GM18873 (cell line): Measurements from ENCODE around the gene GLRX3.
"Not testable (repeated sequence)": the region's sequence is repeated elsewhere in the genome, so short reads cannot be mapped to it uniquely, and the experiment has no call there.

Experiments used
- ATAC-seq: cut with Tn5 transposase; IDR thresholded peaks from one replicate; pipeline ENCODE4 v1.9.1; 2021; ENCODE audit warnings: mild to moderate bottlenecking, moderate library complexity, moderate number of reproducible peaks; ENCODE audit not compliant: unreplicated experiment, low FRiP score

GLRX3 gene

GRCh38 chr10:130185591-130185990 lies 49.4 kb downstream of the GLRX3 start:
- ATAC-seq = no peak

- ATAC-seq = no peak
Observed at GRCh38 chr10:130188195-130189175, 52.3 kb downstream of the GLRX3 start.

DNA sequence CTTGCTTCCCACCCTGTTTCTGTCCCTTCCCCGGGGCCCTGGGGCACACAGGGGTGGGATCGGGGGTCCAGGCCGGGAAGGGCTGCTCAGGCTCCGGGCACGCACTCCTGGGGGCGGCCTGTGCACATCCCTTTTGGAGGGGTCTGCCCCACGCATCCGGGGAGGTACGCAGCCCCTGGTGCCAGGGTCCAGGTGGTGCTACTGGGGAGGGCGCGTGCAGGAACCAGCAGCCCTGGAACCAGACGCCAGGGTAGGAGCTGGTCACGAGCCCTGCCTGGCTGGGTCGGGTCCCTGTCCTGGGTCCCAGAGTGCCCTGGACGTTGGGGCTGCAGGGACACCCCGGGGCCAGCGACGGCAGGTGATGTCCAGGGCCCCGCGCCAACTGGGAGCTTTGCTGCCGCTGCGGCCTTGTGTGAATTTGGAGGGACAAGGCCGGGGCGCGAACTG lies 53.4 kb downstream of the GLRX3 start:
- no peak for ATAC-seq

DNA sequence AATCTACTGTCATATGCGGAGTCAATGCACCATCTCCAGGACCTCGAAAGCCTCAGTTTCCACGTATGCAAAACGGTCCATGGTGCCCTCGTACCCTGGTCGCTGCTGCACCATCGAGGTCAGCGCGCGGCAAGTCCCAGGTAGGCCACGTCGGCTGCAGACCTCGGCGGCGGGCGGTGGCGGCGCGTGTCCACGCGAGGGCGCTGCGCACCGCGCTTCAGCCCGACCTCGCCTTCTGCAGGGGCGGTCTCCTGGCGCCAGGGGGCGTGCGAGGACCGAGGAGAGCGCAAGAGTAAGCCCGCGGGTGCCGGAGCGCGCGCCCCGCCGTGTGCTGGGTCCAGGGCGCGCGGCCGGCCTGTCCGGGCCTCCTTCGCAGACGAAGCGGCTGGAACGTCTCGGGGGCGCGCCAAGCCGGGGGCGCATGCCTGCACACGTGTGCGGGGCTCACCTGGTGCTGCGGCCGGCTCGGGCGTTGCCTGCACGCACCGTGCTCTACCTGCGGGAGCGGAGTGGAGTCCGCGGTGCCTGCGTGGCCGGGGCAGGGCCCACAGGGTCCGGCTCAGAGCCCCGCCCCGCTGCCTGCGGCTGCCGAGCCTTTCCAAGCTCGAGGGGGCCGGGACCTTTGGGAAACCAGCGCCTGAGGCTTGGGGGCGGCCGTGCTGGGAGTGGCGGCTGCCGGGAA lies 54.0 kb downstream of the GLRX3 start:
- peak; percentile 71 for ATAC-seq

DNA sequence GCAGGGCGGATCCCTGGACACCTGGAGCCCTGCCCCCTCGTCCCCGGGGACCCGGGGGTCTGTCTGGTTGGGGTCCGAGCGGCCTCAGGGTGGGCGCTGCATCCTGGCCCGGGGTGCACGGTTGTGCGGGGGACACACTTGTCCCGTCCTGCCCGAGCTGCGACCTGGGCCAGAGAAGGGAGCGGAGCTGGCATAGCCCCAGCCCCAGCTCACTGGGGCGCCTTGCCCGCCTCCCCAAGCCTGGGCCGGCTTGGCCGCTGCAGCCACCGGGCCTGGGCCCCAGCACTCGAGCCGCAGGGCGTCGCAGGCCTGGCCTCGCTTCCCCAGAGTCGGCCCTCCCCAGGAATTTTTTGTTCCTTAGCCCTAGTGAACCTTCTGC lies 54.5 kb downstream of the GLRX3 start:
- ATAC-seq = no peak

- ATAC-seq = no peak
Observed at GRCh38 chr10:130191380-130191779, 55.2 kb downstream of the GLRX3 start.

DNA sequence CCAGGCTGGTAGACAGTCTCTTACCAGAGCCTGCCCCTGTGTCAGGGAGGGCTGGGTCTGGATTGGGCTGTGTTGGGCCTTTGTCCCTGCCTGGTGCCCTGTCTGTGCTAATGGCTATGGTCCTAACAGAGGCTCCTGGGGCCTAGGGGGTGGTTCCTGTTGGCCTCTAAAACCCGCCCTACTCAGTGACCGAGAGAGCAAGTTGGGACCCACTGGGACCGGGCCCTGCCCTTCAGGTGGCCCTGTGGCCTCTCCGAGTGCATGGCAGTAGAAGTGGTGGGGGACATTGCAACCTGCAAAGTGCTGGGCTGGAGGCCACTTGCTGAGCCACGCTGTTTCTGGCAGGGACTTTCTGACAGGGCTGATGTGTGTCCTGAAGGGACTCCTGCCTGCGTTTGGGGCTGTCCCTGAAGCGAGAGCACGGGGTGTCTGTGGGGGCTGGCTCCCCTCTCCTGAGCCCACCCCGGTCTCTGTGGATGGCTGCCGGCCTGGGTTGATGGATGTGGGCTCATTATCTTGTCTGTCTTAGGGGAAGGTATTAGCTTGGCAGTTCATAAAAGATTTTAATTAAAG lies 56.2 kb downstream of the GLRX3 start:
- no peak for ATAC-seq

- no peak for ATAC-seq
Observed at GRCh38 chr10:130193033-130193432, 56.8 kb downstream of the GLRX3 start.

DNA sequence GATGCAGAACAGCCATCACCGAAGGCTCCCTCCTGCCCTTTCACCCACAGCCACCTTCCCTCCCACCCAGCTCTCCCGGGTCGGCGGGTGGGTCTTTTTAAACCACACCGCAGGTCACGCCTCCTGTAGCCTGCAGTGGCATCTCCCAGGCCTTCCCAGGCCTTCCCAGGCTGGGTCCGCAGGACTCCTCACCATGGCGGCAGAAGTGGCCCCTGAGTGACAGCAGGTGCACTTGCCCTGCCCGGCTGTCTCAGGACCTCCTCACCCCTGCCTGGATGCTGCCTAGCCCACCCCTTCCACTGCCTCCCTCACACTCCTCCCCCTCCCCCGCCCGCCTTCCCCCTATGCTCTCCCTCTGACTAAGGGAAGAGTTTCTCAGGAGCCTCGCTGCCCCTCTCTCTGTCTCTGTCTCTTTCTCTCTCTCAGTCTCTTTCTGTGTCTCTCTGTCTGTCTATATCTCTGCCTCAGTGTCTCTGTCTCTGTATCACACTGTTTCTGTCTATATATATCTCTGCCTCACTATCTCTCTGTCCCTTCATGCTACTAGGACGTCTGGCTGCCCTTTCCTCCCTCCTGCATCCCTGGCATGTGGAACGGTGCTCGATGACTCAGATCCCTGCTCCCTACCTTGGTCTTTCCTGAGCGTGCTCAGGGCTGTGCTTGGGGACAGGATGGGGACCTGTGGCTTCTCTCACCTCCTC lies 57.5 kb downstream of the GLRX3 start:
- no peak for ATAC-seq

DNA sequence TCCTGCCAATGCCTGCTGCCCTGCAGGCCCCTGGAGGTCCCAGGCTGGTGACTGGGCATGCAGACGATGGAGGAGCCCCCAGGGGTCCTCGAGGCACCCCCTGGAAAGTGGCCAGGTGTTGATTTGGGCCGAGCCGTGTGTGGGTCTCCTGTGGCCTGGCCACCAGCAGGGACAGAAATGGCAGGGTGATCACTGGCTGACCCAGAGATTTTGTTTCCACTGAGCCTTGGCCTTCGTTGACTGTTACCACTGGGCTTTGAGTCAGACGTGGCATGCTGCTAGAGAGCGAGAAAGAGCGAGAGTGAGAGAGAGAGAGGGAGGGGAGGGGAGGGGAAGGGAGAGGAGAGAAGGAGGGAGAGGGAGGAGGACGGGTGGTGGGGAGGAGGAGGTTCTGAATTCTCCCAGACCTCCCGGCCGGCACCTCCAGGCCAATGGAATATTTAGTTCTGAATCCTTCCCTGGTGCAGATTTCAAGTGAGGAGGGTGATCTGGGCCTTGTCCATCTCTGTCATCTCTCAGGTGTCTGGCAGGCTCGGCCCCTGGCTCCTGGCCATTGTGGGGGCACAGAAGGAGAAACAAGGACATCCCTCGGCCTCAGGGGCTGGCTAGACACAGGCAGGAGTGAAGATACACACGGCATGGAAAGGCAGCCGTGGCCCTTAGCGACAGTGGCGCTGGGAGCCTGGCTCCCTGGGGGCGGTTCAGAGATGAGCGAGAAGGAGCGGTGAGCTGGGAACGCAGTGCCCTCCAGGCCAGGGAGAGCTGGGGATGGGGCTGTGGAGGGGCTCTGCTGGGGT lies 58.2 kb downstream of the GLRX3 start:
- no peak for ATAC-seq

DNA sequence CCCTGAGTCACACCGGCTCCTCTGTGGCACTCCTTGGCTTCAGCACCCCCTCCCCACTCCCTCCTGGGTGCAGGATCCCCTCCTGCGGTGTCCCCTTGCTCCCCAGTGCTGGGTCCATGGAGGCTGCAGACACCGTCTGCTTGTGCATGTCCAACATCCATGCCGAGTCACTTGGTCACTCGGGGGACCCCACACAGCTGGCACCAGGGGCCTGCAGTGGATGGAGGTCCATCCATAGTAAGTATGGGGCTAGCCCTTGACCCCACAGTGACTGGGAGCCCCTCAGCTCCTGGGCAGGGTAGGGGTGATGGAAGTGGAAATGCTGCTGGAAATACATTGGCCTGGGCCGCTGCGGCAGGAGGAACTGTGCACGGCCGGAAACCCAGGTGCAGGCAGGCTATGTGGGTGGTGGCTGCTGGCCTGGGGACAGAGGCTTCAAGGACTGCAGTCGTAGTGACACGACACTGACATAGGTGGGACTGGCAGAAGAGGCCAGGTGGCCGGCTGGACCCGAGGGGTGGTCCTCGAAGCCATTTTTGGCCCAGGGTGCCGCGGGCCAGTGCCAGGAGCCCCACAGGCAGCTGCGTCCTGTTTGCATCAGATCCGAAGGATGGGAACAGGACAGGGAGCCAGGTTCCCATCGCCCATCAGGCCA lies 58.9 kb downstream of the GLRX3 start:
- ATAC-seq = no peak

DNA sequence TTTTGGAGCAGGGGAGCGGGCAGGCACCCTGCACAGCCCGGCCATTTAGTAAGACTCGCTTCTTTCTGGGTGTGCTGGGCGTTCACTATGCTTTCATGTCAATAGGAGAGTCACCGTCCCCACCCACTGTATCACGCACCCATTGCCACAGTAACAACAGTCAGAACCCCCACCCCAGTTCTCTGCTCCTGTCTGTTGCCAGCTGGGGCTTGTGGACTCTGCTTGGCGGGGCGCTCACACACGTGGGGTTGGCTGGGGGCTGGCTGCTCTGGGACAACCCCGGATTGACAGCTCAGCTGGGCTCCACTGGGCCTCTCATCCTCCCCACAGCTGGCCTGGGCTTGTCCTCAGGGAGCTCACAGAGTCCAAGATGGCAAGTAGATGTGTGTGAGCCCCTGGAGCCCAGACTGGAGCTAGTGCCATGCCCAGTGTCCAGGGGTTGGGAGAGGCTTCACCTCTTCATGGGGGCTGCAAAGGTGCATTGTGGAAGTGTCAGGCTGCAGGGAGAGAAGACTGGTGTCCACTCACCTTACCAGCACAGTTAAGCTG lies 59.6 kb downstream of the GLRX3 start:
- ATAC-seq = no peak

DNA sequence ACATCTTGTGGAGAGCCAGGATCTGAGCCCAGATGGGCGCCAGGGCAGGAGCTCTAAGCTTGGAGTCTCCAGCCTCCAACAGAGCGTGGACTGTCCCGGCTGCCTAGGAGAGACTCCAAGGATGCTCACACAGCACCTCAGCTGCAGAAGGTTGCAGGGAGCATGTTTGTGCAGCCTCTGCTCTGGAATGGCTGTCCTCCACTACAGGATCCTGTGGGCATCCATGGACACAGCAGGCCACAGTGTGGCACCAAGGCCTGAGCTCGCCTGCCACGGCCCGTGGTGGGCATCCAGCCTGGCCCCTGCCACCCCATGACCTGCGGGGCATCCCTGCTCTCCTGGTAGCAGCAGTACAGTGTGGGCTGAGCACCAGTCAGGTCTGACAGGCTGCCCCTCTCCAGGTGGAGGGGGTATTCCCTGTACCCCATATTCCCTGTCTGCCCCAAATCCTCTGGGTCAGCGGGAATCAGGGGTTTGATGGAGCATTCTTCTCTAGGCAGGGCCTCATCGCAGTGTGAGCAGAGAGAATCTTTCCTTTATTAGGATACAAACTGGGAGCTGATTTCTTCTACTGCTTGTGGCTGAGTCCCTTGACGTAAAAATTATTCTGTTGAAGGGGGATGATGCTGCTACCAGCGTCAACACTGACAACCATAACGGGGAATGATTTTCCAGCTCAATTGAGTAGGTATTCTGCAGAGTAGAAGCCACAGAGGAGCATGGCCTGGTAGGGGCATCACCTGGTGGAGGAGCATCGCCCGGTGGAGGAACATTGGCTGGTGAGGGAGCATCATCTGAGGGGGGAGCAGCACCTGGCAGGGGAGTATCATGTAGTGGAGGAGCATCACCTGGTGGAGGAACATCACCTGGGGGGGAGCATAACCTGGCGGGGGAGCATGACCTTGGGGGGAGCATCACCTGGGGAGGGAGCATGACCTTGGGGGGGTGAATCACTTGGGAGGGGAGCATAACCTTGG lies 60.6 kb downstream of the GLRX3 start:
- no peak for ATAC-seq

DNA sequence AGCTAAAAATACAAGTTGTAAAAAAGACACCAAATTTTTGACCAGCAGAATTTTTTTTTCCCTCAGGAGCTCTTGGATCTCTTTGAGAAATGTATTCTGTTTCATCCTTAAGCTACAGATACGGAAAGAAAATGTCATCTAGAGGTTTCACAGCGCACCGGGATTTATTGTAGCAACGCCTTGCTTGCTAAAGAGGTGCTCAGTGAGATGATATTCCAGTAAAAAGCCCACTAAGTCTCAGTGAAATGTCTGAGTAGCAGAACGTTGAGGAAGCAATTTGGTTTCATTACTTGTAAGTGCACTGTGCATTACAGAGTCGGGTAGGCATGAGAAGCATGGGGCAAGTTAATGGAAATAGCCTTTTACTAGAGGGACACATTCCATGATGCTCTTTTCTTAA lies 62.5 kb downstream of the GLRX3 start:
- ATAC-seq = no peak

GRCh38 chr10:130200179-130201042 lies 64.2 kb downstream of the GLRX3 start:
- ATAC-seq = no peak

DNA sequence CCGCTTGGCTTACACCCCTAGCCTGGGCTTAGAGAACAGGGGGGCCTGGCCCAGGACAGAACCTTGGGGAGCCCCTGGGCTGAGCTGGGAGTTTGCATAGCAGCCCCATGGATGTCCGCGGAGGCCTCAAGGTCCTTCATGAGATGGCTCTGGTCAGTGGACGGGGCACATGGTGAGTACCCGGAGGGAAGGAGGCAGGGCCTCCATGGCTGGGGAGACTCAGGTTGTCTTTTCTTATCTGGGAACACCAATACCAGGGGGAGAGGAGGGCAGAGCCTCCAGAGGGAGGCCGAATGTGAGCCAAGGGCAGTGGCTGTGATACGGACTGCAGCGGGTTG lies 64.8 kb downstream of the GLRX3 start:
- ATAC-seq = no peak

GRCh38 chr10:130202150-130202549 lies 66.0 kb downstream of the GLRX3 start:
- not testable (repeated sequence) for ATAC-seq
